Gastroesophageal sphincter (tissue), 3 donors: Measurements from ENCODE around the gene MAPT.

ENCODE experiments used
- POLR2A ChIP-seq, 2 donors: fragments of 450-650 bp; IDR thresholded peaks; one replicate each; pipeline ENCODE4 v1.6.1; 2017; ENCODE audit warnings: antibody characterized with exemption in 2 of 2, mild to moderate bottlenecking in 2 of 2, moderate library complexity in 1 of 2
- TF ChIP-seq, protein P1 (sequence below), 4 experiments: fragments of 200-600 bp in 2 of 4; fragments of 450-650 bp in 2 of 4; sonication (generic) in 1 of 4; IDR thresholded peaks; one replicate each; pipeline ENCODE4 v1.5.1; 2017 to 2019; ENCODE audit warnings: antibody characterized with exemption in 4 of 4, mild to moderate bottlenecking in 2 of 4, moderate library complexity in 2 of 4

- TF ChIP-seq, protein P1, sequence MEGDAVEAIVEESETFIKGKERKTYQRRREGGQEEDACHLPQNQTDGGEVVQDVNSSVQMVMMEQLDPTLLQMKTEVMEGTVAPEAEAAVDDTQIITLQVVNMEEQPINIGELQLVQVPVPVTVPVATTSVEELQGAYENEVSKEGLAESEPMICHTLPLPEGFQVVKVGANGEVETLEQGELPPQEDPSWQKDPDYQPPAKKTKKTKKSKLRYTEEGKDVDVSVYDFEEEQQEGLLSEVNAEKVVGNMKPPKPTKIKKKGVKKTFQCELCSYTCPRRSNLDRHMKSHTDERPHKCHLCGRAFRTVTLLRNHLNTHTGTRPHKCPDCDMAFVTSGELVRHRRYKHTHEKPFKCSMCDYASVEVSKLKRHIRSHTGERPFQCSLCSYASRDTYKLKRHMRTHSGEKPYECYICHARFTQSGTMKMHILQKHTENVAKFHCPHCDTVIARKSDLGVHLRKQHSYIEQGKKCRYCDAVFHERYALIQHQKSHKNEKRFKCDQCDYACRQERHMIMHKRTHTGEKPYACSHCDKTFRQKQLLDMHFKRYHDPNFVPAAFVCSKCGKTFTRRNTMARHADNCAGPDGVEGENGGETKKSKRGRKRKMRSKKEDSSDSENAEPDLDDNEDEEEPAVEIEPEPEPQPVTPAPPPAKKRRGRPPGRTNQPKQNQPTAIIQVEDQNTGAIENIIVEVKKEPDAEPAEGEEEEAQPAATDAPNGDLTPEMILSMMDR (IDR thresholded peaks at IDR 0.05), result peak in 3 of 4 experiments; percentile 95 to 99 (median 96)
- TF ChIP-seq POLR2A (IDR thresholded peaks at IDR 0.05), result no peak
These were observed 108.1 kb downstream of the MAPT start for GRCh38 chr17:46002311-46002972.
